Measurements from ENCODE around the gene CRB2.

- TF ChIP-seq CTCF (IDR thresholded peaks at IDR 0.05), result no peak
- no peak for TF ChIP-seq POLR2A (IDR thresholded peaks at IDR 0.05)
Observed at GRCh38 chr9:123370108-123370507, 14.1 kb downstream of the CRB2 start.

All from heart left ventricle (tissue), 13 donors.